ENCODE results near the gene FGF22. TPM values are rescaled to one million over a fixed set of nuclear protein-coding genes. Genes with fewer than 3 reads are reported as not detected.

Gene FGF22
- total and polyA plus RNA-seq, 4 donors: 0.10 to 0.85 (median 0.34) TPM

GRCh38 chr19:662207-662961 is 22.7 kb downstream of the FGF22 start:
- Histone ChIP-seq H3K4me1 (ENCODE audit: control insufficient read depth in 5 of 5, insufficient read depth in 5 of 5, low read length in 5 of 5) (peaks cover 0 to 44% (median 10%) of the 10 kb centered on the region in 5 donors), H3K27ac (ENCODE audit: low read depth in 1 of 2, low read length in 1 of 2) (peak overlapping the region; percentile 42 to 74), H3K36me3 (ENCODE audit: control insufficient read depth in 4 of 4, insufficient read depth in 4 of 4, low read length in 4 of 4) (peaks cover 0 to 6% (median 0%) of the 10 kb centered on the region in 4 donors), H3K9ac (ENCODE audit: insufficient read depth in 1 of 2, low read length in 2 of 2) (peak overlapping the region; percentile 56 to 67), H3K27me3 (ENCODE audit: control insufficient read depth in 3 of 3, insufficient read depth in 3 of 3, low read length in 2 of 3) (no peaks in the 10 kb centered on the region), H3K4me3 (peak overlapping the region; percentile 94), H3K9me3 (ENCODE audit: control insufficient read depth in 4 of 4, insufficient read depth in 3 of 4, low read length in 3 of 4) (no peaks in the 10 kb centered on the region)
- DNase-seq: peak in 1 of 3 donors; percentile 40
- TF ChIP-seq CTCF (IDR thresholded peaks at IDR 0.05; ENCODE audit: control extremely low read depth, extremely low read depth): no peak
- 0 to 1% methylated on average over 62 to 81 of the region's 81 CpGs for WGBS, 2 donors
- no peak for ATAC-seq (ENCODE audit: insufficient read depth, low FRiP score)

DNA sequence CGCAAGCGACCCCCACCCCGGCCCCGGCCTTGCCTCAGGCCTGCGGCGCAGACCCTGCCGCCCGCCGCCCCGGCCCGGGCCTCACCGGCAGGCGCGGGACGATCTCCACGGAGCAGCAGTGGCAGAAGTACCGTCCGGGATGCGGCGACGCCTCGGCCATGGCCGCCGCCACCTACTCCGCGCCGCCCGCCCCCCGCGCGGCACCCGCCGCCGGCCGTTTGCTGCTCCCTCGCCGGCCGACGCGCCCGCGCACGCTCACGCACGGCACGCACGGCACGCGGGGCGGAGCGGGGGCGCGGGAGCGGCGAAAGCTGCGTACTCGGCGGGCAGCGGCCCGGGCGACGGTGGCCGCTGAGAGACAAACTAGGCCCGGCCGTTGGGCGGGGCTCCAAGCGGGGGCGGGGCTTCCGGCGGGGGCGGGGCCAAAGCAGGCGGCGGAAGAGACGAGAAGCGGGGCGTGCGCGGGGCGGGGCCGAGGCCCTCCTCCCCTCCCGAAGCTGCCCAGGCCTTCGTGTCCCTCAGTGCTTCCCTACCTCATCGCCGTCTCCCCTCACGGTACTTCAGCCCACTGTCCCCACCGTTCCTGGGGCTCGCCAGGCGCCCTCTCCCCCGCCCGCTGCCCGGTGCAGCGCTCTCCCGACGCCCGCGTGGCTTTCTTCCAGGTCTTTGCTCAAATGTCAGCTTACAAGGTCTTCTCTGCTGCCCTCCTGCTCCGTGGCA is 23.4 kb downstream of the FGF22 start, which contains the start of gene RNF126:
Gene RNF126, minus strand, starts transcription at position 253 of the 720 bp plus-strand sequence. Its CDS starts 93 bp downstream, at position 160.
- H3K9ac ChIP-seq (ENCODE audit: insufficient read depth in 1 of 2, low read length in 2 of 2): peak within 1 kb of the TSS; percentile 56 to 67
- H3K36me3 ChIP-seq (ENCODE audit: control insufficient read depth in 4 of 4, insufficient read depth in 4 of 4, low read length in 4 of 4): peaks cover 0 to 3% (median 0%) of the 10 kb centered on the region in 4 donors
- TF ChIP-seq CTCF (IDR thresholded peaks at IDR 0.05; ENCODE audit: control extremely low read depth, extremely low read depth): no peak
- H3K9me3 ChIP-seq (ENCODE audit: control insufficient read depth in 4 of 4, insufficient read depth in 3 of 4, low read length in 3 of 4): no peaks in the 10 kb centered on the region
- no peaks in the 10 kb centered on the region for H3K27me3 ChIP-seq (ENCODE audit: control insufficient read depth in 3 of 3, insufficient read depth in 3 of 3, low read length in 2 of 3)
- DNase-seq (peak; percentile 89 to 95 (median 94)), ATAC-seq (ENCODE audit: insufficient read depth, low FRiP score) (peak; percentile 87)
- H3K27ac ChIP-seq (ENCODE audit: low read depth in 1 of 2, low read length in 1 of 2): peak within 1 kb of the TSS; percentile 89 to 91
- WGBS, 2 donors: 1% methylated on average over 62 to 97 of the region's 97 CpGs
- peaks cover 0 to 45% (median 10%) of the 10 kb centered on the region in 5 donors for H3K4me1 ChIP-seq (ENCODE audit: control insufficient read depth in 5 of 5, insufficient read depth in 5 of 5, low read length in 5 of 5)
- peak within 1 kb of the TSS; percentile 94 for H3K4me3 ChIP-seq

DNA sequence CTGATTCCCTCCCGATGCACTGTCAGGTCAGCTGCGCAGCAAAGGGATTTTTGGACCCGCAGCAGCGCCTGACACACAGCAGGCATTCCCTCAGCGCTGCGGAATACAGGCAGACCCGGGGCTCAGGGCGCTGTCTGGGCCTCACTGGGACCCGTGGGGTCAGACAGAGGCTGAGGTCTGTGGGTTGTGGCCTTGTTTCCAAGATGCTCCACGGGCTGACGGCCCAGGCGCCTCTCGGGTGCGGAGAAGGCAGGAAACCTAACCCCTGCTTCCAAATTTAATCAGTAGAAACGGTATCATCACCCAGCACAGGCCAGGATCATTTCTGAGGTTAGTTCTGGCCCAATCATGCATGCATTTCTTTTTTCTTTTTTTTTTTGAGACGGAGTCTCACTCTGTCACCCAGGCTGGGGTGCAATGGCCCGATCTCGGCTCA is 24.0 kb downstream of the FGF22 start:
- no peak for DNase-seq
- H3K27ac ChIP-seq (ENCODE audit: low read depth in 1 of 2, low read length in 1 of 2): peak overlapping the region; percentile 89 to 91
- H3K36me3 ChIP-seq (ENCODE audit: control insufficient read depth in 4 of 4, insufficient read depth in 4 of 4, low read length in 4 of 4): no peaks in the 10 kb centered on the region
- H3K27me3 ChIP-seq (ENCODE audit: control insufficient read depth in 3 of 3, insufficient read depth in 3 of 3, low read length in 2 of 3): no peaks in the 10 kb centered on the region
- H3K4me1 ChIP-seq (ENCODE audit: control insufficient read depth in 5 of 5, insufficient read depth in 5 of 5, low read length in 5 of 5): peaks cover 0 to 40% (median 10%) of the 10 kb centered on the region in 5 donors
- no peaks in the 10 kb centered on the region for H3K9me3 ChIP-seq (ENCODE audit: control insufficient read depth in 4 of 4, insufficient read depth in 3 of 4, low read length in 3 of 4)
- no peak for TF ChIP-seq CTCF (IDR thresholded peaks at IDR 0.05; ENCODE audit: control extremely low read depth, extremely low read depth)
- no peak overlapping the region for H3K9ac ChIP-seq (ENCODE audit: insufficient read depth in 1 of 2, low read length in 2 of 2)
- H3K4me3 ChIP-seq: peak overlapping the region; percentile 47
- WGBS, 2 donors: 64 to 67% methylated on average over 17 to 18 of the region's 18 CpGs
- ATAC-seq (ENCODE audit: insufficient read depth, low FRiP score): no peak

Data from lung (tissue), 12 donors.